Fibroblast of the aortic adventitia (primary cell): ENCODE measurements around the gene PDE5A. TPM values are rescaled to one million over a fixed set of nuclear protein-coding genes. Genes with fewer than 3 reads are reported as not detected.
A peak's percentile ranks its signal among the peaks of the same experiment; 100 is the strongest.

Source experiments
- DNase-seq: peaks from one replicate; pipeline ENCODE4 v3.0.0-alpha.2; 2010; ENCODE audit warnings: low read depth
- H3K4me3 ChIP-seq: 2 replicates; pipeline ENCODE4 v1.5.1; 2011; ENCODE audit warnings: low read depth, mild to moderate bottlenecking, control low read depth, low read length, moderate library complexity
- CTCF ChIP-seq: IDR thresholded peaks from 2 replicates; pipeline ENCODE4 v1.5.1; 2011; ENCODE audit warnings: mild to moderate bottlenecking, low read length, control low read depth, inconsistent platforms; ENCODE audit not compliant: insufficient read depth
- total RNA-seq: library from RNA; depleted of rRNA; stranded (reverse); fragments of >200 nt; gene quantifications from 2 replicates; pipeline ENCODE4 v1.2.3, GENCODE V29; 2012; ENCODE audit warnings: low replicate concordance

PDE5A gene
- total RNA-seq, 1 donor = 146 TPM

GRCh38 chr4:119517361-119518229 is 111.0 kb downstream of the PDE5A start:
- H3K4me3 ChIP-seq = no peak overlapping the region
- DNase-seq = peak; percentile 89
- no peak for TF ChIP-seq CTCF

GRCh38 chr4:119512398-119512797 is 116.2 kb downstream of the PDE5A start:
- TF ChIP-seq CTCF = no peak
- no peak overlapping the region for H3K4me3 ChIP-seq
- DNase-seq = no peak

- DNase-seq = peak; percentile 74
- no peak overlapping the region for H3K4me3 ChIP-seq
- TF ChIP-seq CTCF = no peak
Measured at GRCh38 chr4:119510395-119511149, 118.0 kb downstream of the PDE5A start.

- DNase-seq = peak; percentile 63
- no peak overlapping the region for H3K4me3 ChIP-seq
- TF ChIP-seq CTCF = no peak
Measured at GRCh38 chr4:119508281-119508680, 120.3 kb downstream of the PDE5A start.

DNA sequence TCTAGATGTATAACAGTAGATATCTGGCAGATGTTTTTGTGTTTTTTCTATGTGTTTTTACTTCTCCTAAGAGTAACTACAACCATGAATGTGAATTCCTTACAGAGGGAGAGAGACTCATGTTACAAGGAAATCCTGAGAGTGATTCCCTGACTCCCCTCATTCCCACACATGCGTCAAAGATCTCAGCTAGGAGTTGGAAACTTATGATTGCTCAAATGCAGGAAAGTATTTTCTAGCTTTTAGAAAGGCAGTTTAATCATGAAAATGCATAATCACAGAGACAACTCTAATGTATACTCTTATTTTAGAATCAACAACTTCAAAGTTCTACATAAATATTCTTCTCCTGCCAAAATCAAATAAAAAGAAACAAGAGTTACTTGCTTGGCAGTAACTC is 121.8 kb downstream of the PDE5A start:
- no peak for TF ChIP-seq CTCF
- H3K4me3 ChIP-seq = no peak overlapping the region
- DNase-seq = no peak

DNA sequence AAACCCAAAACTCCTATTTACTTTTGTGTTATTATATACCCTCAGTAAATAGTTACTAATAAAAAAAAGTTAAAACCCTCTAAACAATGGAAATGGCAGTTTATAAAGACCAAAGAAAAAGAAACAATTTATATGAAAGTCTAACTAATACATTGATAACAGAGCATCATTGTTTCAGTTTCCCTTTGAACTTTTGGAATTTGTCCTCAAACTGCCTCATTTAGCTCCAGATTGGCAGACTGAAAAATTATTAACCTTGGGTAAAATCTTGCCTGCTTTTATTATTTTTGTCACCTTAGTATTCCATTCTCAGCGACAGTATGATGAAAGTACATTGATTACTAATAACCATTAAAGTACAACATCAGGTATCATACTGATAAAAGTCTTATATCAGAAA is 124.0 kb downstream of the PDE5A start:
- DNase-seq = no peak
- no peak for TF ChIP-seq CTCF

More for the DNA sequence above, 124.0 kb downstream of the PDE5A start:
- H3K4me3 ChIP-seq = no peak overlapping the region
